ENCODE data around the gene NXF1. TPM values are rescaled to one million over a fixed set of nuclear protein-coding genes. Genes with fewer than 3 reads are reported as not detected.
A peak's percentile ranks its signal among the peaks of the same experiment; 100 is the strongest.
"Not testable (repeated sequence)": the region's sequence is repeated elsewhere in the genome, so short reads cannot be mapped to it uniquely, and the experiment has no call there.

The NXF1 gene
- total RNA-seq, 2 donors from 2014 or later = 82.9 to 109 TPM

DNA sequence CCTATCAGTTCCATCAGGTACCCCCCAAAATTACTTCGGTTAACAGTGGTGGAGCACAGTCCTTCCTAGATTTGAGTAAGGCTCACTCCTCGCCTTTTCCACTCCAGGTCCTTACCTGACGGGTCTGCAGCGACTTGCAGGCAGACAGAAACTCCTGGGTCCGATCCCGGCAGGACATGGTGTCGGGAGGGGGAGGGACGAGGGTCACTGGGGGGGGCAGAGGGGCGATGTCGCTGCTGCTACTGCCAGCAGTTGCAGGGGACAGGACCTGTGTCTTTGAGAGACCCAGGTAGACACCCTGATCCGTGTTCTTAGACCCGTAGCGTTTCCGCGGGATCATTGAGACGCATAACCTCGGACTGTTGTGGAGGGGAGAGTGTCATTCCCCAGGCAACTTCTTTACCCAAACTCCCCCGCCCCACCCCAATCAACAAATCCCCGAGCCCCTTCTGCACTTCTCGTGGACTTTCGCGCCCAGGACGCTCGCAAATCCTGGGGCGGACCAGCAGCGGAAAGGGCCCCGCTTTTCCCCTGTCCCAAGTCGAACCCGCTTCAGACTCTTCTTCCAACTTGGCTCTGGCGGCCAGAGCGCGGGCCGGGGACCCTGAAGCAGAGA lies 25.8 kb upstream of the NXF1 start:
- ATAC-seq (ENCODE audit: insufficient number of reproducible peaks, low FRiP score, low read depth) (no peak), DNase-seq (ENCODE audit: low spot score) (no peak)
- TF ChIP-seq, protein P1, sequence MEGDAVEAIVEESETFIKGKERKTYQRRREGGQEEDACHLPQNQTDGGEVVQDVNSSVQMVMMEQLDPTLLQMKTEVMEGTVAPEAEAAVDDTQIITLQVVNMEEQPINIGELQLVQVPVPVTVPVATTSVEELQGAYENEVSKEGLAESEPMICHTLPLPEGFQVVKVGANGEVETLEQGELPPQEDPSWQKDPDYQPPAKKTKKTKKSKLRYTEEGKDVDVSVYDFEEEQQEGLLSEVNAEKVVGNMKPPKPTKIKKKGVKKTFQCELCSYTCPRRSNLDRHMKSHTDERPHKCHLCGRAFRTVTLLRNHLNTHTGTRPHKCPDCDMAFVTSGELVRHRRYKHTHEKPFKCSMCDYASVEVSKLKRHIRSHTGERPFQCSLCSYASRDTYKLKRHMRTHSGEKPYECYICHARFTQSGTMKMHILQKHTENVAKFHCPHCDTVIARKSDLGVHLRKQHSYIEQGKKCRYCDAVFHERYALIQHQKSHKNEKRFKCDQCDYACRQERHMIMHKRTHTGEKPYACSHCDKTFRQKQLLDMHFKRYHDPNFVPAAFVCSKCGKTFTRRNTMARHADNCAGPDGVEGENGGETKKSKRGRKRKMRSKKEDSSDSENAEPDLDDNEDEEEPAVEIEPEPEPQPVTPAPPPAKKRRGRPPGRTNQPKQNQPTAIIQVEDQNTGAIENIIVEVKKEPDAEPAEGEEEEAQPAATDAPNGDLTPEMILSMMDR (IDR thresholded peaks at IDR 0.05) = no peak
- H3K4me3 ChIP-seq = peak overlapping the region; percentile 82
- H3K4me1 ChIP-seq (ENCODE audit: control insufficient read depth in 1 of 2, low read depth in 2 of 2) = peaks cover 21 to 38% of the 10 kb centered on the region in 2 donors
- no peaks in the 10 kb centered on the region for H3K27me3 ChIP-seq (replicated peaks; ENCODE audit: insufficient read depth)
- H3K27ac ChIP-seq = peak overlapping the region; percentile 96 to 99
- H3K9me3 ChIP-seq = no peaks in the 10 kb centered on the region
- peaks cover 30% of the 10 kb centered on the region for H3K36me3 ChIP-seq

DNA sequence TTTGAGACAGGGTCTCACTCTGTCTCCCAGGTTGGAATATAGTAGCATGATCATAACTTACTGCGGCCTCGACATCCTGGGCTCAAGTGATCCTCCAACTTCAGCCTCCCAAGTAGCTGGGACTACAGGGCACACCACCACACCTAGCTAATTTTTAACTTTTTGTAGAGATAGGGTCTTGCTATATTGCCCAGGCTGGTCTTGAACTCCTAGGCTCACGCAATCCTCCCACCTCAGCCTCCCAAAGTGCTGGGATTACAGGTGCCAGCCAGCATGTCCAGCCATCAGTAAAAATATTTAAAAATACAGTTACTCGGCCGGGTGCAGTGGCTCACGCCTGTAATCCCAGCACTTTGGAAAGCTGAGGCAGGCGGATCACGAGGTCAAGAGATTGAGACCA lies 22.9 kb upstream of the NXF1 start:
- Histone ChIP-seq H3K36me3 (peaks cover 43% of the 10 kb centered on the region), H3K4me1 (ENCODE audit: control insufficient read depth in 1 of 2, low read depth in 2 of 2) (peaks cover 15 to 29% of the 10 kb centered on the region in 2 donors)
- H3K4me3 ChIP-seq; DNase-seq (ENCODE audit: low spot score); H3K27me3 ChIP-seq (replicated peaks; ENCODE audit: insufficient read depth); ATAC-seq (ENCODE audit: insufficient number of reproducible peaks, low FRiP score, low read depth); H3K9me3 ChIP-seq; H3K27ac ChIP-seq: not testable (repeated sequence)

DNA sequence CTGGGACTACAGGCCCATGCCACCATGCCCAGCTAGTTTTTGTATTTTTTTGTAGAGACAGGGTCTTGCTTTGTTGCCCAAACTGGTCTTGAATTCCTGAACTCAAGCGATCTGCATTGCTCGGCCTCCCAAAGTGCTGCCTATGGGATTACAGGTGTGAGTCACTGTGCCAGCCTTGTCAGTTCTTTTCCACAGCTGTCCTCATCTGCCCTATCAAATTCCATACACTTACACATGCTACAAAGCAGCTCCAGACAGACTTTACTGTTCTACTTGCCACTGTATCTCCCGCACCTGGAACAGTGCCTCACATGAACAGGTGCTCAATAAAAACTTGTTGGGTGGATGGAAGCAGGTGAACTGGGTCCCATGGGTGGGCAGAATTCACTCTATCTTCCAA lies 18.4 kb upstream of the NXF1 start:
- Histone ChIP-seq H3K9me3 (no peaks in the 10 kb centered on the region), H3K4me1 (ENCODE audit: control insufficient read depth in 1 of 2, low read depth in 2 of 2) (peaks cover 0 to under 1% of the 10 kb centered on the region in 2 donors), H3K4me3 (no peak overlapping the region), H3K27ac (no peak overlapping the region), H3K36me3 (peaks cover 78% of the 10 kb centered on the region), H3K27me3 (replicated peaks; ENCODE audit: insufficient read depth) (no peaks in the 10 kb centered on the region)
- TF ChIP-seq, protein P1 (IDR thresholded peaks at IDR 0.05) = no peak
- DNase-seq (ENCODE audit: low spot score) (no peak), ATAC-seq (ENCODE audit: insufficient number of reproducible peaks, low FRiP score, low read depth) (no peak)

DNA sequence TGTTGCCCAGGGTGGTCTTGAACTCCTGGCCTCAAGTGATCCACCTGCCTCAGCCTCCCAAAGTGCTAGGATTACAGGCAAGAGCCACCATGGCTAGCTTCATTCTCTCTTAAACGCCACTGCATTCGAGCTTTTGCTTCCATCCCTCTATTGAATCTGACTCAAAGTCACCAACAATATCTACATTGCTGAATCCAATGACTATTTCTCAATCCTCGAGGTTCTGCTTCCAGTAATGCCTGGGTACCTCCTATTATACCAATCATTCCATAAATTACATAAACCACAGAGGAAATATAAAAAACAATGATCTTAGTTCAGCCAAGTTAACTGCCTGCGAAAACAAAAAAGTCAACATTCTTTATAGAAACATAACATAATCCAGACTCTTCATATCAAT lies 11.9 kb upstream of the NXF1 start:
- H3K27me3 ChIP-seq (replicated peaks; ENCODE audit: insufficient read depth) = no peaks in the 10 kb centered on the region

DNA sequence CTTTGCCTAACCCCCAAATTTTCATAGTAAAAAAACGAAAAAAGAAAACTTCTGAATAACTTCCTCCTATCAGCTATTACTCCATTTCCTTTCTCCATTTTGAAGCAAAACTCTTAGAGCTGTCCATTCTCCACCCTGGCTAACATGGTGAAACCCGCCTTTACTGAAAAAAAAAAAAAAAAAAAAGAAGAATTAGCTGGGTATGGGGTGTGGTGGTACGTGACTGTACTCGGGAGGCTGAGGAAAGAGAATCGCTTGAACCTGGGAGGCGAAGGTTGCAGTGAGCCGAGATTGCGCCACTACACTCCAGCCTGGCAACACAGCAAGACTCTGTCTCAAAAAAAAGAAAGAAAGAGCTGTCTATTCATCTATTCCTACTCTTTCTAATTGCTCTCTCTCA lies 11.3 kb upstream of the NXF1 start:
- H3K27me3 ChIP-seq (replicated peaks; ENCODE audit: insufficient read depth) = no peaks in the 10 kb centered on the region
- no peaks in the 10 kb centered on the region for H3K9me3 ChIP-seq
- no peak overlapping the region for H3K27ac ChIP-seq
- DNase-seq (ENCODE audit: low spot score) (no peak), ATAC-seq (ENCODE audit: insufficient number of reproducible peaks, low FRiP score, low read depth) (no peak)
- H3K4me3 ChIP-seq = no peak overlapping the region
- H3K36me3 ChIP-seq = peaks cover 32% of the 10 kb centered on the region
- no peaks in the 10 kb centered on the region for H3K4me1 ChIP-seq (ENCODE audit: control insufficient read depth in 1 of 2, low read depth in 2 of 2)
- TF ChIP-seq, protein P1 (IDR thresholded peaks at IDR 0.05) = no peak

More for the DNA sequence above, 11.9 kb upstream of the NXF1 start:
- no peak overlapping the region for H3K27ac ChIP-seq
- peaks cover 36% of the 10 kb centered on the region for H3K36me3 ChIP-seq
- H3K4me1 ChIP-seq (ENCODE audit: control insufficient read depth in 1 of 2, low read depth in 2 of 2) = no peaks in the 10 kb centered on the region
- TF ChIP-seq, protein P1 (IDR thresholded peaks at IDR 0.05) = no peak
- DNase-seq (ENCODE audit: low spot score) (no peak), ATAC-seq (ENCODE audit: insufficient number of reproducible peaks, low FRiP score, low read depth) (no peak)
- no peak overlapping the region for H3K4me3 ChIP-seq
- no peaks in the 10 kb centered on the region for H3K9me3 ChIP-seq

DNA sequence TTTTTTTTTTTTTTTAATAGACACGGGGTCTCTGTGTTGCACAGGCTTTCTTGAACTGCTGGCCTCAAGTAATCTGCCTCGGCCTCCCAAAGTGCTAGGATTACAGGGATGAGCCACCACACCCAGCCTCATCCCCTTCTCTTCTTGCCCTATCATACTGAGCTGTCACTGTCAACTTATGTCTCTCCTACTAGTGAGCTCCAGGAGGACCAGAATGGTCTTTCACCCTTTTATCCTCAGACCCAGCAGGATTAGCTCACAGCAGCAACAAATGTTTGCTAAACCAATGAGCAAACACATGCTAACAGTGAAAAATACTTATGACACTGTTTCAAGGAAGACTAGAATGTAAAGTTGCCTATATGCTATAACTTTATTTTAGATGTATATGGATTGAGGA lies 6.4 kb upstream of the NXF1 start:
- Histone ChIP-seq H3K4me1 (ENCODE audit: control insufficient read depth in 1 of 2, low read depth in 2 of 2) (peaks cover 0 to under 1% of the 10 kb centered on the region in 2 donors), H3K4me3 (no peak overlapping the region), H3K9me3 (no peaks in the 10 kb centered on the region), H3K27ac (no peak overlapping the region), H3K27me3 (replicated peaks; ENCODE audit: insufficient read depth) (no peaks in the 10 kb centered on the region), H3K36me3 (peaks cover 6% of the 10 kb centered on the region)
- no peak for ATAC-seq (ENCODE audit: insufficient number of reproducible peaks, low FRiP score, low read depth)
- DNase-seq (ENCODE audit: low spot score) = no peak
- TF ChIP-seq, protein P1 (IDR thresholded peaks at IDR 0.05) = no peak

All from thoracic aorta (tissue), 2 donors.